NCI-H345 treated with DMSO at 0.1 percent for 48 hours (cell line): ENCODE data around the gene BPIFB2.

Experiments used
- DNase-seq: peaks from one replicate; lab custom pipeline; 2025; ENCODE audit not compliant: unreplicated experiment; lab: John Stamatoyannopoulos, UW

Gene BPIFB2

GRCh38 chr20:33020278-33021161 lies 13.0 kb downstream of the BPIFB2 start:
- no peak for DNase-seq

GRCh38 chr20:33021879-33022278 lies 14.4 kb downstream of the BPIFB2 start:
- DNase-seq, result no peak

GRCh38 chr20:33022289-33022688 lies 14.8 kb downstream of the BPIFB2 start:
- DNase-seq, result no peak

DNA sequence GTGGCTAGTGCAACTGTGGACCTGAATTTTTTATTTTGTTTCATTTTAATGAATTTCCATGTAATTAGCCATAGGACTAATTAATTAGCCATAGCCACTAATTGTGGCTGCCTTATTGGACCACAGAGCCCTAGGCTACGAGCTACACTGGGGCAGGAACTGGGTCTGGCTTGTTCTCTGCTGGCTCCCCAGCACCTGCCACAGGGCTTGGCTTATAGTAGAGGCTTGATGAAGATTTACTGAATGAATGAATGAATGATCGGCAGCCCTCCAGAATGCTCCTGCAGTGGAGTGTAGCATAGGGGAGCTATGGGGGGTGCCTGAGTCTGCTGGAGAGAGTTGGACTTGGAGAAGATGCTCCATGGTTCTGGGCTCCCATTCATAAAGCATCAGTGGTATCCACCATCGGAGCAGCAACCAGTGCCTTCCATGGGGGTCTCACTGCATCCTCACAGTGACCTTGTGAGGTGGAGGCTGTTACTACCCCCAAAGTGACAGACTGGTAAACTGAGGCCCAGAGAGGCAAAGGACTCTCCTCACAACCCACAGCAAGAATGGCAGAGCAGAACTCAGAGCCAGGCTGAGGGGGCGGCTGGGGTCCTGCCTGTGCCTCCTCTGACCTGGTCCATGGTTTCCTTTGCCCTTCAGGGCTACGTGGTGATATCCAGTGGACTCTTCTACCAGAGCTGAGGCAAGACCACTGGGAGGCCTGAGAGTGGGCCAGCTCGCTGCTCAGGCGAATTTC lies 15.4 kb downstream of the BPIFB2 start:
- DNase-seq, result no peak

- DNase-seq, result no peak
Measured at GRCh38 chr20:33023439-33024242, 16.1 kb downstream of the BPIFB2 start.

- DNase-seq, result no peak
Measured at GRCh38 chr20:33024243-33024560, 16.7 kb downstream of the BPIFB2 start.

- DNase-seq, result no peak
Measured at GRCh38 chr20:33024609-33025317, 17.3 kb downstream of the BPIFB2 start.

- no peak for DNase-seq
Measured at GRCh38 chr20:33025318-33025876, 17.9 kb downstream of the BPIFB2 start.

DNA sequence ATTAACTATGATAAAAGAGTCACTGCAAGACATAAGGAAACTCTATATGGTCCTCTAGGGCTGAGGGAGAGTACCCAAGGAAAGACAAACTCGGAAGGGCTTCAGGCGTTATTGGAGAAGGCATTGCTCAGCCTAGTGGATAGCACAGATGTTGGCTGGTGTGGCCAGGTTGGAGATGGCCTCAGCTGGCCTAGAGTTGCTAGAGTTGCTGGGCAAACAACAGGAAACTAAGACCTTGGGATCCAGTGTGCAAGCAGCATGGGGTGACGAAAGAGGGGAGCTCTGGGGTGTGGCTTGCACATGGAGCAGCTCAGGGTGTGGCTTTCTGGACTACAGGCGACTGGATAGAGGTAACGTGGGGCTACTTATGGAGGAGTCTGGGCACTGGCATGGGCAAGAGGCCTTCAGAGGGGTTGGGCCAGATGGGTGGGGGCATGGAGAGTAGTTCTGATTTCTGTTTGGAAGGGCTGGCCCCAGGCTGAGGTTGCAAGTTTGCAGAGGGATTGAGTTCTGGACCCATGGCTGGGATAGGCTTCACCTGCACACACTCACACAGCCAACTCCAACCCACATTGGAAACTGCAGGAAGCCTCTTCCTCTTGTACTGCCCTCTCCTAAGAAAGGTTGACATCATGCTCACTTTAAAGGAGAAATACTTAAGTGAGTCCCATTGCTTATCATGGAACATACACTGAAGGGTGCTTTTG lies 18.7 kb downstream of the BPIFB2 start:
- no peak for DNase-seq

DNA sequence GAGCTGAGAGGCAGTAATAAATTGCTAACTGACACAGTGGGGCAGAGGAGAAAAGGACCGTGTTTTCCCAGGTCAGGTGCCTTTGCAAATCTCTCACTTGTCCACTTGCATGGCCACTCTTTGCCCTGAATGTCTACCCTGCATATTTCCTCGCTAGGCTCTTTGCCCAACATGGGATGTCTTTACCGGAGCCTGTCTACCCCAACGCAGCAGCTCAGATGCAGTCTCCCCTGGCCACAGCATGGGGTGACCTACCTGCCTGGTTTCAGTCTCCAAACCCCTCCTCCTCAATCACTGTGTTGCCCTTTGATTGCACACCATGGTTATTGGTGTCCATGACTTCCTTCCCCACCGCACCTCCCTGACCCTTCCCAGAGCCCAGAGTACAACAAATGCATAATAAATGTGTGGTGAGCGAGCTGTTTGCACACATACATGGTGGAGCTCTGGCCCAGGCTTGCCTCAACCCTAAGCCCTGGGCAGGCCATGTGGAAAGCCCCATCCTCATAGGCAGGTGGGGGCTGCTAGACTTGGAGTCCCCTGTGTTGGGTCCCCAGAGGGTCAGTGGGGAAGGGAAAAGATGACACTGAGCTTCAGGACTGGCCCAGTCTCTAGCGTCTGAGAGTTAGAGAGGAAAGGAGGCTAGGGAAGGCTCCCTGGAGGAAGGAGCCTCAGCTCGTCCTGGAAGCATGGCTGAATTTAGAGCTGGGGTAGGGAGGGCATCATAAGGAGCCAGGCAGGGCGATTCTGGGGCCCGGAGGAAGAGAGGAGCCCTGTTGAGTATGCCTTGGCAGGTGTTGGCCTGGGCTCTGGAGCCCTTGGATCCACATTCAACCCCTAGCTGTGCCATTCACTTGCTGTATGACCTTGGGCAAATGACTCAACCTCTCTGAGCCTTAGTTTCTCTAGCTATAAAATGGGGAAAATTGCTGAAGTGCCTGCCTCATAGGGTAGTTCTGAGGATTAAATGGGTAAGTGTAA lies 19.6 kb downstream of the BPIFB2 start:
- DNase-seq, result no peak

DNA sequence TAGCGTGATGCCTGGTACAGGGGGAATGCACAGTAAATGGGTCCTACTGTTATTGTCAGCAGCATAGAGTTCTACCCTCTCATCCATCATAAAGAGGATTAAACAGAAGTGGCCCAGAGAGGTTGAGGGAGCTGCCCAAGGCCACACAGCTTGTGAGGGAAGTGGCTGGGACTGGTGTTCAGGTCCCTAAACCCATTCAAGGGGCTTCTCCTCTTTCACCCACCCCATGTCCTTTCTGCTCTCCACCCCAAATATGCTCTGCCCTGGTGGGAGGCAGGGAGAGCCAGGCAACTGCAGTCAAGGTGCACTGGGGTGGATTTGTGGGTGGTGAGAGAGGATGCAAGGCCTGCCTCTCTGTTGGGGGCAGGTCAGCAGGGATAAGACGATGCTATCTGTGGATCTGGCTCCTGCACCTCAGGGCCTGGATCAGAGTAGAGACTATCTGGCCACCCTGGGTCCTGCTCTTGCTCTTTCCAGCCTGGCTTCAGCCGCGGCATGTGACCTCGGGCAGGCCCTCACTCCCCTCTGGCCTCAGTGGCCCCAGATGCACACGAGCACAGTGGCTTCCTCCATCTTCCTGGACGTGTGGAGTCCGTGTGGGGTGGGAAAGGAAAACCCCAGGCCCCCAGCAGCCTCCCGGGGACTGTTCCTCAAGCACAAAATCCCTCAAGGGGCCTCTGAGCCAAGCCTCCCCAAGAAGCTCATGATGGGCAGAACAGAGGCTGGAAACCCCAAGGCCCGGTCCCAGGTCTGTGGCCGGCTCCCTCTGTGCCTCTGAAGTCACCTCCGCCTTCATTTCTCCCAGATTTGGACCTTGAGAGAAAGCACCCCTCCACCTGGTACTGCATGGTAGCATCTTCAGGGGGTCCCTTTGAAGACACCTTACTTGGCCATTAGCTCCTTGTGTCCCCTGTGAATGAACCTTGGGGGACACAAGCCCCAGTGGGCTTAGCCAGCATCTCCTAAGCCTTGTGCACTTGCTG lies 20.6 kb downstream of the BPIFB2 start:
- DNase-seq, result no peak

- DNase-seq, result no peak
Measured at GRCh38 chr20:33028875-33029274, 21.4 kb downstream of the BPIFB2 start.

- DNase-seq, result no peak
Measured at GRCh38 chr20:33030076-33030475, 22.6 kb downstream of the BPIFB2 start.

- DNase-seq, result no peak
Measured at GRCh38 chr20:33030569-33030968, 23.1 kb downstream of the BPIFB2 start.

DNA sequence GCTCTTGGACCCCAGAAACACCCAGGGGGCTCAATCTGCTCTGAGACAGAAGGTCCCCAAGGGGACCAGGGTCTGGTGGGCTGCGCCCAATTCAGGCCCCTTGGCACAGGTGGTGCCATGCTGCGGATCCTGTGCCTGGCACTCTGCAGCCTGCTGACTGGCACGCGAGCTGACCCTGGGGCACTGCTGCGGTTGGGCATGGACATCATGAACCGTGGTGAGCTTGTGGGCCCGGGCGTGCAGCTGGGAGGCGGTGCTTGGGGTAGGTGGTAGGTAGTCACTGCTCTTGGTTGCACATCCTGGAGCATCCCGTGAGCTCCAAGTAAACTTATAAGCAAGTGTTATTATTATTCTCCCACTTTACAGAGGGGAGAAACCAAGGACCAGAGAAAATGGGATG lies 24.0 kb downstream of the BPIFB2 start, which contains the start of gene BPIFB6:
TSS of gene BPIFB6 (plus strand) at position 118 of the 400 bp plus-strand sequence. CDS start at position 118, 0 bp downstream.
- no peak for DNase-seq

- DNase-seq, result no peak
Measured at GRCh38 chr20:33032555-33032954, 25.1 kb downstream of the BPIFB2 start.

- no peak for DNase-seq
Measured at GRCh38 chr20:33033381-33033780, 25.9 kb downstream of the BPIFB2 start.

GRCh38 chr20:33034115-33034514 lies 26.6 kb downstream of the BPIFB2 start:
- no peak for DNase-seq
